ENCODE results near the gene LRP5.
"Not testable (repeated sequence)": the region's sequence is repeated elsewhere in the genome, so short reads cannot be mapped to it uniquely, and the experiment has no call there.

Gene LRP5

DNA sequence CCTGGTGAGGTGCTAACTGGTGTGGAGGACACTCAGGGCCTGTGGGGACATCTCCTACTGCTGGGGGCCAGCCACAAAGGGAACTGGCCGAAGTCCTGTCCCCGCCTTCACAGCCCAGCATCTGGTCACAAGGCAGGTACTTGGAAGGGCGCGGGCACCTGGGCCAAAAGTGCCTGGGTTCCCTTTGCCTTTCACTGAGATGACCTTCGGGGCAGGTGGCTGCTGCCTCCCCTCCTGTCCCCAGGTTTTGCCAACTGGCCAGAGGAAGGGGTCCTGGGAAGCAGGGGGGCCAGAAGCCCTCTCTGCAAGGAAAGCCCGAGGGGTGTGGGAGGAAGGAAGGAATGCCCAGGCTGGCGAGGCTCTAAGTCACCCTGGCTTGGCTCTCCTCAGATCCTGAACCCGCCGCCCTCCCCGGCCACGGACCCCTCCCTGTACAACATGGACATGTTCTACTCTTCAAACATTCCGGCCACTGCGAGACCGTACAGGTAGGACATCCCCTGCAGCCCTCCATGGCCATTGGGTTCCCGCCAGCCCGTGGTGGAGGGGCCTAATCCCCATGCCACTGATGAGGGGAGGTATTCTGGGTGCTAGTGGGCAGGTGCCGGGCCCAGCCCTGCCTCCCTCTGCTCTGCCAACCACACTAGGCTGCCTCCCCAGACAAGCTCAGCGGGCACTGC is 133.8 kb downstream of the LRP5 start:
- no peak for DNase-seq

DNA sequence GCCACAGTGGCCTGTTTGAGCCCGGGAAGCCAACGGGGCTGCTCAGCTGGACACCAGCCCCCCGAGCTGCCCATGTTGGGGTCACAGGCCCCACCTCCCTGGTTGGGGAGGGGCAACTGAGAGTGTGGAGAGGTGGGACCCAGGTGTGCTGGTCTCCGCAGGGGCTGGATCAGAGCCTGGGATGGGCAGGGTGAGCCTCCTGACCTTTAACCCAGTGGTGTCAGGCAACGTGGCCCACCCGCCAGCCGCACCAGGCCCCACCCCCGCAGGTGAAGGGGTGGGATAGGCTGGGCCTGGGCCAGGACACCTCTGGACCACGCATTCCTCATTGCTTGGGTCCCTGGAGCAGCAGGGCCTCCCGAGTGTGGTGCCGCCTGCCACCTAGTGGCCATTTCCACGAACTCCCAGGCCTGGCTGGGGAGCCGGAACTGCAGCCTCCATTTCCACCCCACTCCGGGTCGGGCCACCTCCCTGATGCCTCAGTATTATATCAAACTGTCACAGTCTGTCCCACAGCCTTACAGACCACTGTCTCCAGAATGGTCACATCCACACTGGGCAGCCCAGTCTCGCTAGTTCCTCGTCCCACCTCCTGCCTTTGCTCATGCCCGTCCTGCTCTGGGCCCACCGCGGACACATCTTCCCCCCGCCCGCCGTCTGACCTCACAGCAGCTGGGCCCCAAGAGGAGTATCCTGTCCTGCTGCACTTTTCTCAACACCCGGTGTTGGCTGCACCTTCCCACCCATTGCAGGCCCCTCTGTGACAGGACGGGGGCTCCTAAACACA is 134.8 kb downstream of the LRP5 start:
- DNase-seq: peak; percentile 70

DNA sequence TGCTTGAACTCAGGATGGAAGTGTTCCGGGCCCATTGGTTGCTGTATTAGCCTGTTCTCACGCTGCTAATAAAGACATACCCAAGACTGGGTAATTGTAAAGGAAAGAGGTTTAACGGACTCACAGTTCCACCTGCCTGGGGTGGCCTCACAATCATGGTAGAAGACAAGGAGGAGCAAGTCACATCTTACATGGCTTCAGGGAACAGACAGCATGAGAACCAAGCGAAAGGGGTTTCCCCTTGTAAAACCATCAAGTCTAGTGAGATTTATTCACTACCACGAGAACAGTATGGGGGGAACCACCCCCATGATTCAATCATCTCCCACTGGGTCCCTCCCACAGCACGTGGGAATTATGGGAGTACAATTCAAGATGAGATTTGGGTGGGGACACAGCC is 135.5 kb downstream of the LRP5 start:
- not testable (repeated sequence) for DNase-seq

DNA sequence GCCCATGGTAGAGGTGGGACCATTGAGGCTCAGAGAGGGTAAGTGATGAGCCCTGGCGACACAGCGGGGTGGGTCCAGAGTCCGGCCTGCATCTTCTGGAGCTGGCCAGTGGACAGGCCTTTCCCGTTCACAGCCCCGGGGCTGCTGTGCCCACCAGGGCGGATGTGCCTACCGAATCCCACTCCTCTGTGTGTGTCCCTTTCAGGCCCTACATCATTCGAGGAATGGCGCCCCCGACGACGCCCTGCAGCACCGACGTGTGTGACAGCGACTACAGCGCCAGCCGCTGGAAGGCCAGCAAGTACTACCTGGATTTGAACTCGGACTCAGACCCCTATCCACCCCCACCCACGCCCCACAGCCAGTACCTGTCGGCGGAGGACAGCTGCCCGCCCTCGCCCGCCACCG is 136.2 kb downstream of the LRP5 start:
- DNase-seq: no peak

DNA sequence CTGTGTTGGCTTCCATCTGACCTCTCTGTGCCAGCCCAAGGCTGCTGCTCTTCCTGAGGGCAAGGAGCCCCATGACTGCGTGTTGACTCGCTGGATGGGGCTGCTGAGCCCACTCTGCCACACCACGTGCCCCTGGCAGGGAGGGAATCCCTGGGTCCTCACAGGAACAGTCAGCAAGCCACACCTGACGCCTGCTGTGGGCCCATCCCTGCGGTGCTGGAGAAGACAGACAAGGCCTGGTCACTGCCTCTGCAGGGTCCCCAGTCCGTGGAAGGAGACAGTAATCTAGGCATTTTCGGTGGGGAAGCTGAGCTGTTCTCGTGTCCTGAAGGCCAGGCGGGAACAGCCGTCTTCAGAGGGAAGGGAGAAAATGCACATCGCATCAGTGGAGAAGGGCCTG is 137.6 kb downstream of the LRP5 start:
- no peak for DNase-seq

DNA sequence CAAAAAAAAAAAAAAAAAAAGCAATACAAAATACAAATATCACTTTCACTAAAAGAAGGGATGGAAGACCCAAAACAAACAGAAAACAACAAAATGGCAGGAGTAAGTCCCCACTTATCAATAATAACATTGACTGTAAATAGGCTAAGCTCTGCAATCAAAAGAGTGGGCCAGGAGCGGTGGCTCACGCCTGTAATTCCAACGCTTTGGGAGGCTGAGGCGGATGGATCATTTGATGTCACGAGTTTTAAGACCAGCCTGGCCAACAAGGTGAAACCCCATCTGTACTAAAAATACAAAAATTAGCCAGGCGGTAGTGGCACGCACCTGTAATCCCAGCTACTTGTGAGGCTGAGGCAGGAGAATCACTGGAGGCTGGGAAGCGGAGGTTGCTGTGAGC is 138.3 kb downstream of the LRP5 start:
- no peak for DNase-seq

DNA sequence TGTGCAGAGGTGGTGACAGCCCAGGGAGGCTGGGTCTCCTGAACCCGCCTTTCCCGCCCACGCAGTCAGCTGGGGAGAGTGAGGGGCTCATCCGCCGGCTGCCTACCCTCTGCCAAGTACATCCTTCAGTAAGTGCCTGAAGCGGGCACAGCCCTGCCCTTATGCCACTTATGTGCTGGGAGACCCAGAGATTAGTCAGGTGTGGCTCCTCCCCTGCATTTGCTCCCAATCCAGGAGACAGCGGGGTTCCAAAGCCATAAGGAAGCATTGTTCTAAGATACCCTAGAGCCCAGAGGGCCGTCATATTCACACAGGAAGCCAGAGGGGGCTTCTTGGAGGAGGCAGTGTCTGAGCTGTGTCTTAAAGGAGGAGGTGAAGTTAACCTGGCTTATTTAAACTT is 142.4 kb downstream of the LRP5 start:
- no peak for DNase-seq

DNA sequence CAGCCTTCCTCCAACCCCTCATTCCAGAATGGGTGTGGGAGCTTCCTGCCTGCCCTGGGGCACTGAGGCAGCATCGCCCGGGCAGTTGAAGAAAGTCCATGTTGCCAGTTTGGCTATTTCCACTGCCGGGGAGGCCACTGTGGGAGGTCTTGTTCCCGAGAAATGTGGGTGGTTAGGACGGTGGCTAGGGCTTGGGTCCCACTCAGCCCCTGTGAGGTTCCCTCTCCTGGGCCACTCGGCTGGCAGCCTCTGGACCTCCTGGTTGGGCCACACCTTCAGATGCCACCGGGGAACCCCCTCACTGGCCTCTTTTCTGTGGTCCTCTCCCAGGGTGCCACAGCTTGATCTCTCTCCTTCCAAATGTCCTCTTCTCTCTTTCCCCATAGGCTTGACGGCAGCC is 143.1 kb downstream of the LRP5 start:
- DNase-seq: no peak

DNA sequence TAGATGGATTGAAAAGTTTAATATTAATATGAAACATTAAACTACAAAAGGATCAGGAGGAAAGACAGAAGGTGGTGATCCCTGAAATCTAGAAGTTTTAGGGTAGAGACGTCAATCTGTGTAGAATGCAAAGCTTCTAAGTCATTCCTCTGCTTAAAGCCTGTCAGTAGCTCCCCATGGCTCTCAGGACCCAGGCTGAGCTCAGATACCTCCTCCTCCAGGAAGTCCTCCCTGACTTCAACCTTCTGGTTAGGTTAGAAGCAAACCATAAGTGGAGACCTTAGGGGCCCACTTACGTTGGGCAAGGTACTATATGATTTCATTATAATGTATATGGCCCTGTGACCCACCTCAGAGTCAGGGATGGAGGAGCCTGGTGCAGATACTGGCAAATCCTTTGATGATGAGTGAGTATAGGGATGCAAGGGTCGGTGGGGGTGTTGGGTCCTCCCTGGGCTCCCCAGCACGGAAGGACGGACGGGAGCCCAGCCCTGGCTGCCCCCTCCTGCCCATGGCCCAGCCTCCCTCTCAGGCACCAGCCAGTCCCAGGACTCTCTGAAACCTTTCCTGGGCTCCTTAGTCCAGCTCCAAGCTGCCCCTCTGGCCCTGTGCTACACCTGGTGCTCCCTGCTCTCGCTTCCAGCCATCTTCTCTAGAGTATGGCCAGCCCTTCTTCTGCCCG is 145.0 kb downstream of the LRP5 start:
- no peak for DNase-seq

DNA sequence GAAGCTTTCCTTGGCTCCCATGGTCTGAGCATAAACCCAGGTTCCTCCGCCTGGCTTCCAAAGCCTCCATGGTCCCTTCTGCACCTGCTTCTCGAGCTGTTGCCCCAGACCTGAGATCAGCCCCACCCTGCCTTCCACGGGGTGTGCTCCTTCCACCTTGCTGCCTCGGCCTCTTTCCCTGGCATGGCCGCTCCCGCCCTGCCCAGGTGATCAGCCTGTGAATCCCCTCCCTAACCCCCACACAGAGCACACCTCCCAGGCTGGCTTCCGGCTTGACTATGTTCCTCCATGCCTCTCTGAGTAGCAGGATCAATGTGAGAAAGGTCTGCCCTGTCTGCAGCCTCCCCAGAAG is 145.5 kb downstream of the LRP5 start:
- no peak for DNase-seq

DNA sequence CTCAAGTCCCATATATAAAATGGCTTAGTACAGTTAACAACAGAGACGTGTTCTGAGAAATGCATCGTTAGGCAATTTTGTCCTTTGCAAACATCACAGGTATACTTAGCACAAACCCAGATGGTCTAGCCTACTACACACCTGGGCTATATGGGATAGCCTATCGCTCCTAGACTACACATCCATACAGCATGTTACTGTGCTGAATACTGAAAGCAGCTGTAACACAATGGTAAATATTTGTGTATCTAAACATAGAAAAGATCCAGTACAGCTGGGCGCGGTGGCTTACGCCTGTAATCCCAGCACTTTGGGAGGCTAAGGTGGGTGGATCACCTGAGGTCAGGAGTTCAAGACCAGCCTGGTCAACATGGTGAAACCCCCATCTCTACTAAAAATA is 145.9 kb downstream of the LRP5 start:
- DNase-seq: not testable (repeated sequence)

DNA sequence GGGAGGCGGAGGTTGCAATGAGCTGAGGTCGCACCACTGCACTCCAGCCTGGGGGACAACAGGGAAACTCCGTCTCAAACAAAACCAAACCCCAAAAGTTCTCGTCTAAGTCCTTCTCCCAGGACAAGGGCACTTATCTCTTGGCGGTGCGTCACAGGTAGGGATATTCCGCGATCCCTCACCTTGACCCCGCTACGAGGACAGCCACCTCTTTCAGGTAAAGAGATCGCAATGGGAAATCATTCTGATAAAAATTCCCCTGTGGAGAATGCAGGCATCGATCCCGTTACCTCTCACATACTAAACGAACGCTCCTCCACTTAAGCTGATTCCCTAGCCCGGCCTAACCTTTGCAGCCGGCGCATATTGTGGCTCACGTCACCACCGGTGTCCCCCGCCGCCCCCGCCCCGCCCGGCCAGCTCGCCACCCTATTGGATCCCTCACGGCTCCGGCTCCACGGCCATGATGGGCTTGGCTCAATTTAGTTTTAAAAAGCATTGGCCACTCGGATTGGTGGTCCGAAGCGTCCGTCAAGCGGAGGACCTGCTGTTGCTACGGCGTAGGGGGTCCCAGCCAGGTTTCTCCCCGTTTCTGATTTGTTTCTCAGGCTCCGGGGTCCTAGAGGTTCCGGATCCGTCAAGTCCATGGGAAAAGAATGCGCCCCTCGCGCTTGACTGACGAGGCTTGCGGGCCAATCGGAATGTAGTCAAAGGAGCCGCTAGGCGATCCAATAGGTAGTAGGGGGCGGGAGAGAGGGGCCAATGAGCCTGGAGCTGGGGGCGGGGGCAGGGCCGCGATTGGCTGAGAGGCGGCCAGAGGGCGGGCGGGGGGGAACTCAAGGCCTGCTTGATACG is 147.7 kb downstream of the LRP5 start:
- DNase-seq: peak; percentile 98

DNA sequence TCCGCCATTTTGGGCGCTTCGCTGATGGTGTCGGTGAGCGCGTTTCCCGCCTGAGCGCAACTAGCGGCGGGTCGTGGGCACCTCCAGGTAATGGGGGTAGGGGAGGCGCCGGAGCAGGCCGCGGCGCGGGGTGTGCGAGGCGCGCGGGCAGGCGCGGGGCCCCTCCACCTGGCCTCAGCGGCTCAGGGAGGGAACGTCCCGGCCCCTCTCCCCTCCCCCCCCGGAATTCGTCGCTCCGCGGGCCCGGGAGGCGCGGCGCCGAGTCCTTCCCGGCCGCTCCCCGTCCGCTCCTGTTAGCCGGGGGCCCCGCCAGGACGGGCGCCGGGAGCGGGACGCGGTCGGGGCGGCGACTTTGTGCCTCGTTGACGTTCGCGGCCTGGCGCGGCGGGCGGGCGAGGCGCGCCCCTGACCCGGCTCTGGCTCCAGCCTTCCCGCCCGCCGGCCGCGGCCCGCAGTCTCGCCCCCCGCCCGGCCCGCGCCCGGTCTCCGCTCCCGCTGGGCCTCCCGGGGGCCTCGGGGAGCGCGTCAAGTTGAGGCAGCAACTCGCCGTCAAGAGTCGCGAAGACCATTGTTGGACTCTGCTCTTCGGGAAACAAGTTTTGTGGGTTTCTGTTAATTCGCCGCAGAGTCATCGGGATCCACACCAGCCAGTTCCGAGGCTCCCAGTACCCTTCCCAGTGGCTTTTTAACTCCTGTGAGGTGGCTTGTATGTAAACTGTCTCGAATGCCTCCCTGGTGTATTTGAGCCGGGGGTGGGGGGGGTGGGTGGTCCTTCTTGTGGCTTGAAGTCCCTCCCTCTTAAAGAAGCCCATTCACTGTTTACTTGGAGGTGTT is 148.6 kb downstream of the LRP5 start, which contains the start of gene PPP6R3:
TSS of gene PPP6R3 (plus strand) at position 12 of the 834 bp plus-strand sequence. CDS start 76,913 bp downstream, outside the sequence.
- no peak for DNase-seq

DNA sequence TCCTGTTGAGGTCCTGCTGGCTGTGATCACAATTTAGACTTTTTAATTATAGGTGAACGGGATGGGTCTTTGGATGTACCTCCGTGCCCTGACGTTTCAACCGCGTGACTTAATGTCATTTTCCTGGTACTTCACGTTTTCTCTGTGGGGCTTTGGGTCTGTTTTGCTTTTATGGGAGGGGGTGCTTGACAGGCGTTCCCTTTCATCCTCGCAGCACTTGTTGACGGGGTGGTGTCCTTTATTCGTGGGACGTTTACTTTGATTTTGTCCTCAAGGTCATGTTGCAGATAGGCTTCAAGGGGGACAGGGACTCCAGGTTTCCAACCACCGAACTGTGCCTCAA is 149.2 kb downstream of the LRP5 start:
- DNase-seq: no peak

DNA sequence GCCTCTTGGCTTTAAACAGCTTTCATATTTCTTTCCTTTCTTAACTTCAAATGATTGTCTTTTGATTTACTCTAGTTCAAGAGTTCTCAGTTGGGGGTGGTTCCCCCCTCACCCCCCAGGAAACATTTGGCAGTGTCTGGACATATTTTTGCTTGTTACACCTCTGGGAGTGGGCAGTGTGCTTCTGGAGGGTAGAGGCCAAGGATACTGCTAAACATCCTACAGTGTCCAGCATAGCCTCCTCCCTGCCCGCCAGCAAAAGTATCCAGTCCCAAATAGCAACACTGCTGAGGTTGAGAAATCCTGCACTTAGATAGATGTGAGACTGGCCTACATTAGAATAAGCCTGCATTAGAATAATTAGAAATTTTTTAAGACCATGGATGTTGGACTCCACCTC is 151.3 kb downstream of the LRP5 start:
- no peak for DNase-seq

DNA sequence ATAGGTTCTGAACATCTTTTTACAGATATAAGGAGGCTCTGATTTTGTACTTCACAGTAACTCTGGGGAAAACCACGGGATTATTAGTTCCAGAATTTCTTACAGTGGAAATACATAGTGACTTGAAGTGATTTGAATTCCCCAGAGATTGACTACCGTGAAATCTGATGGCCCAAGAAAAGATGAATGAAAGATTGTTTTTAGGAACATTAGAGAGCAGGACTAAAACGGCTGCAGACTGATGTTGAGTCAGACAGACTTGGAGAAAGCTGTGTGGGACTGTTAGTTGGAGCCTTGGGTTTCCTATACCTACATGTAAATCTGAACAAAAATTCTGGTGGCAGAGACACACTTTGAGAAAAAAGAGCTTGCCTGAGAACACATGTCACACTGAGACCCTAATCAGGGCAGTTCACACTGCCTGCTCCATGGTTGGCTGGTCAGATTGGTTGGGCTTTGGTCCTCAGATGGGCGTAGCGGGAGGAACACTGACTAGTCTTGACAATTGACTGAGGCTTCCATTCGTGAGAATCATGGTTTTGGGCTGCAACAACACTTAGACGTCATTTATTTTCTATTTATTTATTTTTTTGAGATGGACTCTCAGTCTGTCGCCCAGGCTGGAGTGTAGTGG is 154.9 kb downstream of the LRP5 start:
- no peak for DNase-seq

DNA sequence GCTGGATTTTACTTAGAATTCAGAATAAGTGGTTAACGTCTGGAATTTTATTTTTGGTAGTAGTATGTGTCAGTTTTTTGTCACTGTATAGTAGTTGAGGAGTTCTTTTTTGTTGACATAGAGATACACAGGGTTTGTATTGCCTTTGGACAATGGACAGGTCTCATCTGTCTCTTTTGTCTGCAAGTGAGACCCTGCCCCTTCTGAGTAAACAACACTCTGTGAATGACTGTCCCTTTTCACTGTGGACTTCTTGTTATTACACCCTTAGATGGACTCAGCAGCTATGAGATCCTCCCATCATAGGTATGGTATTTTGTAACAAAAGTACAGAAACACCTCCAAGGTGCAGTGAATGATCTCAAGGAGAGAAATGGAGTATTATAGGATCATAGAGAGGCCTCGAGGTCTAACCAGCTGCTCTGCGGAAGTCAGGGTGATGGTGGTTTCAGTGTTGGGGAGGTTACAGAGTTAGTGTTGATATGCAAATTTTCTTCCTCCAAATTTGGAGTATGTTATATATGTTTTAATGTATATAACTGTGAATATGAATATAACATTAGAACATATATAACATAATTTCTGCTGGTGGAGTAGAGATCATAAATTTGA is 155.9 kb downstream of the LRP5 start:
- no peak for DNase-seq

DNA sequence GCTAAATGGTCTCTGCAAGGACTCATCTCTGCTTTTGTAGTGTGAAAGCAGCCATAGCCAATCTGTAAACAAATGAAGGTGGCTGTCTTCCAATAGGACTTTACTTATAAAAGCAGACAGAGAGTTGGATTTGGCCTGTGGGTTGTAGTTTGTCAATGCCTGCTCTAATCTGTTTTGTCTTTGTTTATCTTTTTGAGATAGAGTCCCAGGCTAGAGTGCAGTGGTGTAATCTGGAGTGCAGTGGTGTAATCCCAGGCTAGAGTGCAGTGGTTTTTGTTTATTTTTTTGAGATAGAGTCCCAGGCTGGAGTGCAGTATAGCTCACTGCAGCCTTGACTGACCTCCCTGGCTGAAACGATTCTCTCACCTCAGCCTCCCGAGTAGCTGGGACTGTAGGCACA is 156.7 kb downstream of the LRP5 start:
- no peak for DNase-seq

DNA sequence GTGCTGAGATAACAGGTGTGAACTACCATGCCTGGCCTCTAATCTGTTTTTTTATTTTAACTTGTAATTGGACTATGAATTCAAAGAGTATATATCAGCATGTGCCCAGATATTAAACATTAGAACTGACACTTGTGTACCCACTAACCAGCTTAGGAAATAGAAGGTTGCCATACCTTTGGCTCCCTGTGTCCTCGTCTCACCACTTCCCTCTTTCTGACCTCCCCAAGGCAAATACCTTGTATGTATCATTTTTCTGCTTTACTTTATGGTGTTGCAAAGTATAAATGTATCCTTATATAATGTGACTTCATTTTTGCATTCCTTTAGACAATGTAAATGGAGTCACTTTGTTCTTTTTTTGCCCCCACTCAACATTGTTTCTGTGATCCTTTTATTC is 157.3 kb downstream of the LRP5 start:
- no peak for DNase-seq

DNA sequence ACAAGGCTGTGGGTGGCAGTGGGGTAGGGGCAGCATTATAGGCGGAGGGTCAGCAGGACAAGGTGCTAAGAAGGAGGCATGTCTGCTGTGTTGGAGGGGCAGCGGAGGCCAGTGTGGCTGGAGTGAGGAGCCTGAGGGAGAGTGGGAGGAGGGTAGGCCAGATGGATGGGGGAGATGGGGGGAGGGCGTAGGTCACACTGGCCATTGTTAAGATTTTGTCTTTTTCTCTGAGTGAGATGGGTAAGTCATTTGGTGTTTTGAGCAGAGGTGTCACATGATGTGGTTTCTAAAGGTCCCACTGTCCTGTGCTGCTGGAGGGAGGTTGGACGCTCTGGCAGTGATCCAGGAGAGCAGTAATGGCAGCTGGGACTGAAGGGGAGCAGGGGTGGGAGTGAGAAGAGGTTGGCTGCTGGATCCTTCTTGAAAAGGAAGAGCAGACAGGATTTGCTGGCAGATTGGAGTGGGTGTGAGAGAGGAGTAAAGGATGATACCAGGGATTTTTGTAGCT is 158.0 kb downstream of the LRP5 start:
- DNase-seq: no peak

Measured in stimulated activated naive CD4-positive, alpha-beta T cell treated with Interleukin-2 at 50 U/mL for 16 hours (primary cell).